Colonic mucosa (tissue), 4 donors: ENCODE data around the gene NPR3. TPM values are rescaled to one million over a fixed set of nuclear protein-coding genes. Genes with fewer than 3 reads are reported as not detected.

Source experiments
- DNase-seq: peaks from one replicate; pipeline ENCODE4 v3.0.0-alpha.2; 2020
- H3K27ac ChIP-seq: fragments of 200-600 bp; one replicate; pipeline ENCODE4 v1.8.0; 2021
- H3K27me3 ChIP-seq: fragments of 200-600 bp; one replicate; pipeline ENCODE4 v1.8.0; 2021
- H3K36me3 ChIP-seq: fragments of 200-600 bp; one replicate; pipeline ENCODE4 v1.8.0; 2021
- H3K4me1 ChIP-seq: fragments of 200-600 bp; one replicate; pipeline ENCODE4 v1.8.0; 2021; ENCODE audit warnings: mild to moderate bottlenecking
- H3K4me3 ChIP-seq: fragments of 200-600 bp; one replicate; pipeline ENCODE4 v1.8.0; 2021
- H3K9ac ChIP-seq, 2 donors: one replicate each; pipeline ENCODE4 v1.7.0; 2013; ENCODE audit warnings: control low read depth in 2 of 2, low read depth in 2 of 2, low read length in 2 of 2
- H3K9me3 ChIP-seq: fragments of 200-600 bp; one replicate; pipeline ENCODE4 v1.8.0; 2021
- intact Hi-C: fragments of 100-400 bp; cut with DNase I; formaldehyde crosslinking; loops from one replicate; pipeline ENCODE4 v1.14.1; 2022
- total RNA-seq, 2 donors: library from RNA; stranded (reverse); fragmentation: NEBNext Ultra II Directional in 1 of 2; extraction: Animal tissue kit (Norgen Biotek cat#: 25700) in 1 of 2; gene quantifications; one replicate each; pipeline ENCODE4 v1.2.1, GENCODE V29; 2021
- TF ChIP-seq, protein P1 (sequence below): fragments of 200-600 bp; IDR thresholded peaks from one replicate; pipeline ENCODE4 v1.8.0; 2022; ENCODE audit warnings: antibody characterized with exemption, mild to moderate bottlenecking
- donor health status: healthy.
- donor health status: DM: no; HTN: no; CAD: no.
- donor health status: DM: no; HTN: no; CAD: no.

NPR3 gene
- total RNA-seq, 2 donors from 2014 or later: 0.20 to 3.0 TPM

DNA sequence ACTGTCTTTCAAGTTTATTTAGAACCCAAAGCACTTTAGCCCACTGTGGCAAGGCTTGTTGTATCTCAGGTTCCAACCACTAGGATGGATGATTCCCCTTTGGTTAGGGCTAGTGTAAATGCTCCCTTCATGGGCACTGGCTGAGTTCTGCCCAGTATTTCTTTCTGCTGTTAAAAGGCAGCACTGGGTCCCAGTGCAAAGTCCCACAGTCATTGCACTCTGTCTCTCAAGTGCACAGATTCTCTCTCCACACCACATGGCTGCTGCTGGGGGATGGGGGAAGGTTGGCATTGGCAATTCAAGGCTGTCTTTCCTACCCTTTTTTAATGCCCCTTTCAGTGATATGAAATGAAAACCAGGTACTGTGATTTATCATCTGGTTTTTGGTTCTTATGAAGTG lies 7.2 kb upstream of the NPR3 start:
- intact Hi-C loops: no loop called here
- no peak for DNase-seq
- Histone ChIP-seq H3K36me3 (no peaks in the 10 kb centered on the region), H3K27ac (no peak overlapping the region), H3K4me1 (no peaks in the 10 kb centered on the region), H3K4me3 (no peak overlapping the region), H3K9me3 (no peaks in the 10 kb centered on the region), H3K9ac (no peak overlapping the region), H3K27me3 (no peaks in the 10 kb centered on the region)
- TF ChIP-seq, protein P1, sequence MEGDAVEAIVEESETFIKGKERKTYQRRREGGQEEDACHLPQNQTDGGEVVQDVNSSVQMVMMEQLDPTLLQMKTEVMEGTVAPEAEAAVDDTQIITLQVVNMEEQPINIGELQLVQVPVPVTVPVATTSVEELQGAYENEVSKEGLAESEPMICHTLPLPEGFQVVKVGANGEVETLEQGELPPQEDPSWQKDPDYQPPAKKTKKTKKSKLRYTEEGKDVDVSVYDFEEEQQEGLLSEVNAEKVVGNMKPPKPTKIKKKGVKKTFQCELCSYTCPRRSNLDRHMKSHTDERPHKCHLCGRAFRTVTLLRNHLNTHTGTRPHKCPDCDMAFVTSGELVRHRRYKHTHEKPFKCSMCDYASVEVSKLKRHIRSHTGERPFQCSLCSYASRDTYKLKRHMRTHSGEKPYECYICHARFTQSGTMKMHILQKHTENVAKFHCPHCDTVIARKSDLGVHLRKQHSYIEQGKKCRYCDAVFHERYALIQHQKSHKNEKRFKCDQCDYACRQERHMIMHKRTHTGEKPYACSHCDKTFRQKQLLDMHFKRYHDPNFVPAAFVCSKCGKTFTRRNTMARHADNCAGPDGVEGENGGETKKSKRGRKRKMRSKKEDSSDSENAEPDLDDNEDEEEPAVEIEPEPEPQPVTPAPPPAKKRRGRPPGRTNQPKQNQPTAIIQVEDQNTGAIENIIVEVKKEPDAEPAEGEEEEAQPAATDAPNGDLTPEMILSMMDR: no peak

DNA sequence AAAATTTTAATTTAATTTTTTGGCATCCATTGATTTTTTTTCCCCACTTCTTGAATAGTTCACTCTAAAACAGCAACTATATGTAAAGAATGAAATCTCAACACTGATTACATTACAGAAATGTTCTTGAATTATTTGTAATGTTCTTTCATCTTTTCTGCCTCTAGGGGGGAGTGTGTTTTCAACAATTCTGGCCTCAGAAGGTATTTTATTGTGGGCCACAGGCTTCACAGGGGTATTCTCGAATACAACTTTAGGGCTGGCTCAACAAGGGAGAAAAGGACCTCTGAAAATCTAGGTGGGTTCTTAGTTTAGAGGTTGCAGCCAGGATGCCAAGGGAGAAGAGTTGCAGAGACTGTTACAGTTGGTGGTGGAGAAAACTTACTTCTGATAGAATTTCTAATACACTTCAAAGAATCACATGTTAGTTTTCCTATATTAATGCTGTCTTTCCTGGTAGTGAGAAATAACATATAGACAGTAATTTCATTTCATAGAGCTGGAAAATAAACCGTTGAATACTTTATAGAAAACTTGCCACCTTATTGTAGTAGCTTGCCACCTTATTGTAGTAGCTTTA lies 3.6 kb upstream of the NPR3 start:
- Histone ChIP-seq H3K4me3 (no peak overlapping the region), H3K27me3 (peaks cover 10% of the 10 kb centered on the region), H3K9ac (no peak overlapping the region), H3K9me3 (no peaks in the 10 kb centered on the region), H3K4me1 (no peaks in the 10 kb centered on the region), H3K36me3 (no peaks in the 10 kb centered on the region), H3K27ac (no peak overlapping the region)
- TF ChIP-seq, protein P1: no peak
- intact Hi-C loops: loop anchor here (5.0 kb wide), 2 partner anchors 590 to 715 kb away; no protein-coding TSS in a partner anchor
- DNase-seq: no peak

DNA sequence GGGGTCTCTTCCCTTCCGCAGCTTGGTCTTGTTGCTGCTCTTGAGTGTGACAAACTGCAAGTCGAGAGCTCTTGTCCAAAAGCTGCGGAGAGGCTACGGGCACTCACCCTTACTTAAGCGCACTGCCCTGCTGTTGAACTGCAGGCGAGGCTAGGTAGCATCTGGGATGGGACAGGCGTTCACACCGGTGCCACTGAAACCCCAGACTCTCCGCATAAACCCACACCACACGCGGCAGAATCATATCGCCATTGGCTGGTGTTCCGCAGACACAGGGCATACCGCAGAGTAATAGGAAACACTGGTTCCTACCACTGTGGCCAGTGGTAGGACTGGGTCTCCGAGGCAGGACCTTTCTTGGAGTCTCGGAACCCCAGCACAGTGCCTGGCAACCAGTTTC lies 2.2 kb upstream of the NPR3 start:
- Histone ChIP-seq H3K9me3 (no peaks in the 10 kb centered on the region), H3K27me3 (peaks cover 25% of the 10 kb centered on the region), H3K4me3 (no peak overlapping the region), H3K27ac (no peak overlapping the region), H3K4me1 (no peaks in the 10 kb centered on the region), H3K36me3 (no peaks in the 10 kb centered on the region), H3K9ac (no peak overlapping the region)
- no peak for DNase-seq
- intact Hi-C loops: loop anchor here (5.0 kb wide), 2 partner anchors 588 to 713 kb away; no protein-coding TSS in a partner anchor
- TF ChIP-seq, protein P1: no peak

DNA sequence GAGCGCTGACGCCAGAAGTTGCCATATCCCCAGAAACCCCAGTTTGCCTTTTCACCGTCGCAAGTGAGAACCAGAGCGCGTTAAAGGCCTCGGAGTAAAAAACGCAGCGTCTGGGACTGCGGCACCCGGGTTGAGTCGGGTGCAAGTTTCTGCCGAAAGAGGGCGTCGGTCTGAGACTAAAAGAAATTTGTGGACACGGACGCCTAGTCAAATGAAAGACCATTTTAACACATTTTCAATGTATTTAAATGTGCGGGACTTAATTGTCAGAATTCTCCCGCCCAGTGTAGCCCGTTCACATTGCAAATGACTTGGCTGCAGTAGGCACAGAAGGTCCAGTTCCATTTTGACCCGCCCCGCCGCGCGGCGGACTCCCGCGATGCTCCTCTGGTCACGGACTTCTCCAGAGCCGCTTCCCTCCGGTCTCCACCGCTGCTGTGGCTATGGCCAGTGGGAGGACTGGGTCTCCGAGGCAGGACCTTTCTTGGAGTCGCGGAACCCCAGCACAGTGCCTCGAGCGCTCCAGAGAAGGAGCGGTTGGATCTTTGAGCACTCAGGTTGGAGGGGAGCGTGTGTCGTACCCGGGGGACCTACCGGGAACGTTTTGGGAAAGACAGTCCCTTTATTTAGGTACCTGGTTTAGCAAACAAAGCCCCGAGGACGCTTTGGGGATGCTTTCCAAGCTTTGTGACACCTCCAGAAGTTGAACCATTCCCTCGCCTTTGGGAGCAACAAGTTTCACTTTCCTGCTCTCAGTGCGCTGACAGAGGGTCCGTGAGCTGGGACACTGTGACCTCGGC lies 1.2 kb upstream of the NPR3 start:
- Histone ChIP-seq H3K4me3 (peak overlapping the region; percentile 58), H3K36me3 (no peaks in the 10 kb centered on the region), H3K27ac (no peak overlapping the region), H3K4me1 (no peaks in the 10 kb centered on the region), H3K27me3 (peaks cover 32% of the 10 kb centered on the region), H3K9me3 (no peaks in the 10 kb centered on the region), H3K9ac (peak overlapping the region; percentile 24 to 58)
- intact Hi-C loops: loop anchor here (5.0 kb wide), 2 partner anchors 587 to 712 kb away; no protein-coding TSS in a partner anchor
- peak; percentile 71 for DNase-seq
- TF ChIP-seq, protein P1: peak; percentile 51

DNA sequence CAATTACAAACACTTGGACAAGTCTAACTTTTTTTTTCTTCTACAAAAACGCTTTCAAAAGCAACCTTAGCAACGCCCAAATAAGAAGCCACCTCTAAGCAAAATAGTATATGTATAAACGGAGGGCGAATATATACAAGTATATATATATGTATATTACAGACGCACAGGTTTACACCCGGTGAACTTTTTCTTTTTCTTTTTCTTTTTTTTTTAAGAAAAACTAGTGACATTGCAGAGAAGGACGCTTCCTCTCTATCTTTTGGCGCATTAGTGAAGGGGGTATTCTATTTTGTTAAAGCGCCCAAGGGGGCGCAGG lies 200 bp downstream of the NPR3 start:
- no peaks in the 10 kb centered on the region for H3K9me3 ChIP-seq
- H3K27me3 ChIP-seq: peaks cover 32% of the 10 kb centered on the region
- intact Hi-C loops: no loop called here
- no peak overlapping the region for H3K27ac ChIP-seq
- H3K4me1 ChIP-seq: no peaks in the 10 kb centered on the region
- peak overlapping the region; percentile 58 for H3K4me3 ChIP-seq
- TF ChIP-seq, protein P1: no peak
- DNase-seq: no peak
- H3K9ac ChIP-seq: no peak overlapping the region
- no peaks in the 10 kb centered on the region for H3K36me3 ChIP-seq
